ELR (cell line): ENCODE measurements around the gene ZNF688.
A peak's percentile ranks its signal among the peaks of the same experiment; 100 is the strongest.
"Not testable (repeated sequence)": the region's sequence is repeated elsewhere in the genome, so short reads cannot be mapped to it uniquely, and the experiment has no call there.

Experiments
- DNase-seq: peaks from one replicate; pipeline ENCODE4 v3.0.0-alpha.2; 2015; ENCODE audit warnings: low read depth

Gene ZNF688

DNA sequence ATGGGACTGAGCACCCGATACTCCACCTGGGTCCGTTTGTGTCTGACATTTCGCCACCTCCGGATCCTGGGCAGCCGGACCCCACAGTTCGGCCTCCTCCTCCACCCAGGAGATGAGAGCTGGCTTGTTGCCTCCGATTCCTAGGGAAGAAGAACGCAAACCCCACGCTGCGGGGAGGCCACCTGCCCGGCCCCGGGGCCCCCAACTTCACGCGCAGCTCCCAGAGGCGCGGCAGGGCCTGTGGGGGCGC is 13.9 kb downstream of the ZNF688 start:
- DNase-seq: peak; percentile 26

DNA sequence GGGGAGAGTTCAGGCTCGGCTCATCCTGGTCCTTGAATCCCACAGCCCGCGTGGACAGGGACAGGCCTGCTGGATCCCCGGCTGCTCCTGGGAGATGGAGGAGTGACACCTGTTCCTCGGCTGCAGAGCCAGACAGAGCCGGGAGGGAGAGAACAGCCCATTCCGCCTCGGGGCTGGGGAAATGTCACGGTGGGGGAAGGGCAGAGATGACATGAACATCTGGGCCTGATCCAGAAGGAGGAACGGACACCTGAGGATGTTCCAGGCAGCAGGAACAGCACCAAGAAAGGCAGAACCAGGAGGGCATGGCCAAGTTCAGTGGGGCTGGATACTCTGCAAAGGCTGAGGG is 15.4 kb downstream of the ZNF688 start:
- DNase-seq: no peak

DNA sequence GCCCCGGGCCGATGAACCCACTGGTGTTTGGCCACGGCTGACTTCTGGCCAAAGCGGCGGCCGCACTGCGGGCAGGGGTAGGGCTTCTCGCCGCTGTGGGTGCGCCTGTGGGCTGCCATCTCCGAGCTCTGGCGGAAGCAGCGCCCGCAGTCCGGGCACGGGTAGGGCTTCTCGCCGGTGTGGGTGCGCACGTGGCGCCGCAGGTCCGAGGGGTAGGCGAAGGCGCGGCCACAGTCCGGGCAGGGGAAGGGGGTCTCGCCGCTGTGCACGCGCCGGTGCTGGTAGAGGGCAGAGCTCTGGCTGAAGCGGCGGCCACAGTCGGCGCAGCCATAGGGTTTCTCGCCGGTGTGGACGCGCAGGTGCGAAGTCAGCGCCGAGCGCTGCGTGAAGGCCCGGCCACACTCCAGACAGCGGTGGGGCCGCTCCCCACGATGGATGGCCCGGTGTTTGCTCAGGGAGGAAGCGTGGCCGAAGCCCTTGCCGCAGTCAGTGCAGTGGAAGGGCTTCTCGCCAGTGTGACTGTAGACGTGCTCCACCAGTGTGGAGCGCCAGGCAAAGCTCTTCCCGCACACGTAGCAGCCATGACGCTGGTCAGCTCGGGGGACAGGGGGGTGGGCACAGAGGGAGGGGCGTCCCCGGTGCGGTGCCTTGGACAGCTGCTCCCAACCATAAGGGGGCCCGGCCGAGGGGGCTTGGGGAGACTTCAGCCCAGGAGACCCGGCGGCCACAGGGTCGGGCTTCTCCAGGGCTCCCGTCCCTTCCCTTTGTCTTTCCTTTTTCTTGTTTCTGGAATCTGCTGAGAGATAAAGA is 16.0 kb downstream of the ZNF688 start:
- DNase-seq: no peak

DNA sequence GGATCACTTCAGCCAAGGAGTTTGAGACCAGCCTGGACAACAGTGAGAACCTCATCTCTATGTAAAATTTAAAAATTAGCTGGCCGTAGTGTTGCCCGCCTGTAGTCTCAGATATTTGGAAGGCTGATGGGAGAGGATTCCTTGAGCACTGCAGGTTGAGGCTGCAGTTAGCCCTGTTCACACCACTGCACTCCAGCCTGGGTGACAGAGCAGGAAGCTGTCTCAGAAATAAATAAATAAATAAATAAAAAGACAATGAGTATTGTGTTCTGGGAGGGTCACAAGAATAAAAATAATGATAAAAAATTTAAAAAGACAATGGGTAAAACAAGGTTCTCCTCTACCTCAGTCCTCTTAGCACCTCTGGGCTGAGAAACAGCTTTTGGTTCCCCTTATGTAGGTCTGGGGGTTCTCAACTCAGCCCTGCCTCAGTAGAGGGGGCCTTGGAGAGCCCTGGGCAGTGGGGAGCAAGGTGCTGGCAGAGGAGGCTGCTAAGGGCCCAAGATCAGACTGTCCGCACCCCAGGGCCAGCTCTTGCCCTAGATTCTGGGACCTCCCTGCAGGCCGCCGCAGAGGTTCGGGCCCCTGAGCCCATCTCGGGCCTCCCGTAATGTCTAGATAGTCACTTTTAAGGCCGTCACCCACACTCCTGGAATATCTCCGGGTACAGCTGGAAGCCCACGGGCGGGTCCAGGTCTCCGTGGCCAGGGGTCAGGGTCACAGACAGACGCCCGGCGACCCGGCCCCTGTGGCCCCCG is 16.8 kb downstream of the ZNF688 start:
- DNase-seq: no peak

DNA sequence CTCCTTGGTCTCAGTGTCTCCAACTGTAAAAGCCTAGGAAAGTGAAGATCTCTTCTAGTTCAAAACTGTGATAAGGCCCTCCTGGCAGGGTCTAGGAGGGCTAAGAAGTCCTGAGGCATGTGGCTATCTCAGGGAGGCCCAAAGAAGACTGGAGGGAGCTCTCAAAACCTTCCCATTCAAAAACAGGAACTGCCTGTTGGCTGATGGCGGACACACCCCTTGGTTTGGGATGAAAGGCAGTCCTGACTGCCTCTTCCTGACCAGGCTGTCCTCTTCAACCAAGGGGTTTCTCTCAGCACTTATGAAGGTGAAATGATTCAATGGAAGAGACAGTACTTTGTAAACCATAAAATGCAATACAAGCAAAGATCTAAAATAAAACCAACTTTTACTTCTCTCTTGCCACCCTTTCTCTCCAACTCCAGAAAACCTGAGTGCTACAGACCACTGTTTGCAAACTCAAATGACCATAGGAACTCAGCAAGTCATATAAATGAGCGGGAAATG is 18.1 kb downstream of the ZNF688 start:
- DNase-seq: no peak

DNA sequence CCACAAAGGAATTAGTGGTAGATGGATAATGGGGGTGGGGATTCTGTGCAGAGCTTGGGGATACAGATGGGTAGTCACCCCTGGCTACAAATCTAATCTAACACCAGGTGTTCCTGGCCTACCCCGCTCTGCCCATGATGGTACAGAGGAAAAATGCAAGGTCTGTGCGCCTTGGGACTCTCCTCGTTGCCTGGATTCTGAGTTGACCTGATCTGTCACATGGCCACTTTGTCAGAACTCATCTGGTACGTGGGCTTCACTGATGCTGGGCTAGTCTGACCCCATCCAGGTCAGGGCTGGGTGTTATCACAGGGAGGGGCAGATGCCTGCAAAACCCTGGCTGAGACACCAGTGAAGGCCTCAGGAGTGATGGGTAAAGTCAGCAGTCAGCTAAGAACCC is 18.6 kb downstream of the ZNF688 start:
- no peak for DNase-seq

DNA sequence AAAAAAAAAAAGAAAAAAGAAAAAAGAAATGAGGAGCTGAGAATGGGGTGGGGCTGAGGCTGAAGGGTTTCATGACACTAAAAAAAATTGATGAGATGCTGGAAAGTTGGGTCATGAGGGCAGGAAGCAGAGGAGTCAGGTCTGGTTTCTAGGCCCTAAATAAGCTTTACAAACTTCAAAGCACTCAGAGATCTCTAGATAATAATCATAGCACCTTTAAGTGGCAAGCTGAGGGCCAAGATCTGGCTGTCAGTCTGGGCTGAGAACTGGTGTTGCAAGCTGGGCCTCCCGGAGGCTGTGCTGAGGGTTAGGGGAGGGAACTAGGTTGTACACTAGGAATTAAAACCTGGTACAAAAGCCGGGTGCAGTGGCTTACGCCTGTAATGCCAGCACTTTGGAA is 19.7 kb downstream of the ZNF688 start:
- DNase-seq: no peak

DNA sequence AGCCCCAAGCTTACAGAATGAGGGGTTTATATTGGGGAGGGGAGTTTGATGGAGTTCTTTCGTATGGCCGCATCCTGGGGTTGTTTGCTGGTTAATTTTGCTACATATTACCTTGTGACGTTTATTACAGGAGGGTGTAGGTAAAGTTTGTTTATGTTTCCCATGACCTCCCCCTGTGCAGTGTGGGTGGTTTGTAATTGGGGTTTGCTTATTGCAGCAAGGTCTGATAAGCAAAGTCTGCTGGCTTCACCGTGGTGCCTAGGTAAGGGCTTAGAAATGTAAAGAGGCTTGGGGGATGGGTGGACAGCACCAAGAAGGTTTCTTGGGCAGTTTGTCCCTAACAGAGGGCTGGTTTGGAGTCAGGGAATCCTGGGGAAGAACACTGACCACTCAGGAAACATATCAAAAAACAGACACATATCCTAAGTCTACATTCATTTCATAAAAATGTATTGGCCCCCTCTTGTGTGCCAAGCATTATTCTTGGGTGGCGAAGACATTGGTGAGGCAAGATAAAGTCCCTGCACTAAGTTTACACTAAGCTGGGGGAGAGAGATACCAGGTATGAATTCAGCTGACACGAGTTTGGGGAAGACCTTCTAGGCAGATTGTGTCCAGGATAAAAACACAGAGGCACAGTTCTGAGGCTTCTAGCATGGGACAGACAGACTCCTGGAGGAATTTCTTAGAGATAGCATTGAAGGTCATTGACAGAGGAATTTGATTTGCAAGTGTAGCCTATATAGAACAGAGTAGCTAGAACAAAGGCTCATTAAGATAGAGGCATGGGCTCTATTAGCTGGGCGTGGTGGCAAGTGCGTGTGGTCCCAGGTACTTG is 22.9 kb downstream of the ZNF688 start:
- DNase-seq: no peak

DNA sequence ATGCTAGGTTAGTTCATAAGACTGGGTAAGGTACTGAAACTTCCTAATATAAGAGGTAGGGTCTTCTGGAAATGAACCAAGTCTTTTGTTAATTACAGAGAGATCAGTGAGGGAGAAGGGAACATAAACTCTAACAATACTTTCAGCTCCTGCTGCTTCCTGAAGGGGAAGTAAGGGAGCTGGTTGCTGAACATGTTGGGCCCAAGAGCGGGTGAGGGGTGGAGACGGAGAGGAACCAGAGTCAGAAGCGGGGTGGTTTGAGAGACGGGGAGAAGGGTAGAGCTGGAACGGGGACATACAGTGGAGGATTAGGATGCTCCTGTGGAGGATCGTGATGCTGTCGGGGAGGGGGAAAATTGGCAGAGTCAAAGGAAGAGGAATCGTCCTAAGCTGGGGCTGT is 25.4 kb downstream of the ZNF688 start:
- no peak for DNase-seq

DNA sequence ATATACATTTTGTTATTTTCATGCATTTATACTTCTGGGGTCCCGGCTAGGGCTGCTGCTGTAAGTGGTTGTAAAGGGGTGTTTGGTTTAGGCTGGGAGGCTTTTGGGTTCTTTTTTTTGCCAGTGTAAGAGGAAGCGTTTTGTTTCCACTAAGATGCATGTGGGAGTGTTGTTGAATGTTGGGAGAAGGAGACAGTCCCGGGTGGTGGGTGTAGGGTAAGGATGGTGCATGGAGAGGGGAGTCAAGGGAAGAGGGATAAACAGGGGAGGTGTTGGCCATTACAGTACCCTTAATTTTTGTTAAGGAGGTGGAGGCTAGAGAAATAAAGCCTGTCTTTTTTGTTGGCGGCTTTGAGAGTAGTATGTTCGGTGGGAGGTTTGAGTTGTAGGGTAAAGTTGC is 28.4 kb downstream of the ZNF688 start:
- DNase-seq: no peak

DNA sequence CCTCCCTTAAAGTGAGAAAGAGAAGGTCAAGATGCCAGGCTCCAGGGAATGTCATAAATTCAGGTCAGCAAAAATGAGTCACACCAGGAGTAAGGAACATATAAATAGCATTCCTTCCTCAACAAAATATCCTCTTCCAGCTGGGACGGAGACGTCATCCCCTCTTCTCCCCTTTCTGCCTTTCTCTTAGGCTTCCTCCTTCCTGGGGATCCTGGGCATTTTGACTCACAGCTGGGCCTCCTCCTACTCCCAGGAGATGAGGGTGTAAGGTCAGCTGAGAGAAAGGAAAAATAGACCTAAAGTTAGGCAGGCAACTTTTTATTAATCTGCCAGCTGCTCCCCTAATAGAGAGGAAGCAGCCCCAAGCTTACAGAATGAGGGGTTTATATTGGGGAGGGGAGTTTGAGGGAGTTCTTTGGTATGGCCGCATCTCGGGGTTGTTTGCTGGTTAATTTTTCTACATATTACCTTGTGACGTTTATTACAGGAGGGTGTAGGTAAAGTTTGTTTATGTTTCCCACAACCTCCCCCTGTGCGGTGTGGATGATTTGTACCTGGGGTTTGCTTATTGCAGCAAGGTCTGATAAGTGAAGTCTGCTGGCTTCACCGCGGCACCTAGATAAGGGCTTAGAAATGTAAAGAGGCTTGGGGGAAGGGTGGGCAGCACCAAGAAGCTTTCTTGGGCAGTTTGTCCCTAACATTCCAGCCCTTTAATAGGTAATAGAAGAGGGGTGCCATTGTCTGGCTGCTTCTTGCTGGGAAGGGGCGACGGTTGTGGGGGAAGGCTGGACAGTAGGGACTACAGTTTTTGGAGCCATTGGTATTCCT is 29.8 kb downstream of the ZNF688 start:
- DNase-seq: peak; percentile 52

DNA sequence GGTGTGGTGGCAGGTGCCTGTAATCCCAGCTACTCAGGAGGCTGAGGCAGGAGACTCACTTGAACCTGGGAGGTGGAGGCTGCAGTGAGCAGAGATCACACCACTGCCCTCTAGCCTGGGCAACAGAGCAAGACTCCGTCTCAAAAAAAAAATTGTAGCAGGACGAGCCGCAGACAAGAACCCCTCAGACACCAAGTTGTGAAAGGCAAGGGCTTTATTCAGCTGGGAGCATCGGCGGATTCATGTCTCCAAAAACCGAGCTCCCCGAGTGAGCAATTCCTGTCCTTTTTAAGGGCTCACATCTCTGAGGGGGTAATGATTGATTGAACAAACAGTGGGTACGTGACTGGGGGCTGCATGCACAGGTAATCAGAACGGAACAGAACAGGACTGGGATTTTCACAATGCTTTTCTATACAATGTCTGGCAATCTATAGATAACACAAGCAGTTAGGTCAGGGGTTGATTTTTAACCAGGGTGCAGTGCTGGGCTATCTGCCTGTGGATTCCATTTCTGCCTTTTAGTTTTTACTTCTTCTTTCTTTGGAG is 30.5 kb downstream of the ZNF688 start:
- DNase-seq: not testable (repeated sequence)

DNA sequence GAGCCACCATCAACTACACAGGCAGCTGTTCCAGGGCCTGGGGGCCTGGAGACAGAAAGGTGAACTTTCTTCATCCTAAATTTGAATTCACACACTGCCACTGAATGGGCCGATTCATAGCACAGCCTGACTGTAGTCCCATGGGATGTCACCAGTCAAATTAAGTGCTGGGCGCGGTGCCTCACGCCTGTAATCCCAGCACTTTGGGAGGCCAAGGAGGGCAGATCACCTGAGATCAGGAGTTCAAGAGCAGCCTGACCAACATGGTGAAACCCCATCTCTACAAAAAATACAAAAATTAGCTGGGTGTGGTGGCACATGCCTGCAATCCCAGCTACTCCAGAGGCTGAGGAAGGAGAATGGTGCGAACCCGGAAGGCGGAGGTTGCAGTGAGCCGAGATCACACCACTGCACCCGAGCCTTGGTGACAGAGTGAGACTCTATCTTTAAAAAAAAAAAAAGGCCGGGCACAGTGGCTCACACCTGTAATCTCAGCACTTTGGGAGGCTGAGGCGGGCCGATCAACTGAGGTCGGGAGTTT is 31.5 kb downstream of the ZNF688 start:
- DNase-seq: not testable (repeated sequence)

DNA sequence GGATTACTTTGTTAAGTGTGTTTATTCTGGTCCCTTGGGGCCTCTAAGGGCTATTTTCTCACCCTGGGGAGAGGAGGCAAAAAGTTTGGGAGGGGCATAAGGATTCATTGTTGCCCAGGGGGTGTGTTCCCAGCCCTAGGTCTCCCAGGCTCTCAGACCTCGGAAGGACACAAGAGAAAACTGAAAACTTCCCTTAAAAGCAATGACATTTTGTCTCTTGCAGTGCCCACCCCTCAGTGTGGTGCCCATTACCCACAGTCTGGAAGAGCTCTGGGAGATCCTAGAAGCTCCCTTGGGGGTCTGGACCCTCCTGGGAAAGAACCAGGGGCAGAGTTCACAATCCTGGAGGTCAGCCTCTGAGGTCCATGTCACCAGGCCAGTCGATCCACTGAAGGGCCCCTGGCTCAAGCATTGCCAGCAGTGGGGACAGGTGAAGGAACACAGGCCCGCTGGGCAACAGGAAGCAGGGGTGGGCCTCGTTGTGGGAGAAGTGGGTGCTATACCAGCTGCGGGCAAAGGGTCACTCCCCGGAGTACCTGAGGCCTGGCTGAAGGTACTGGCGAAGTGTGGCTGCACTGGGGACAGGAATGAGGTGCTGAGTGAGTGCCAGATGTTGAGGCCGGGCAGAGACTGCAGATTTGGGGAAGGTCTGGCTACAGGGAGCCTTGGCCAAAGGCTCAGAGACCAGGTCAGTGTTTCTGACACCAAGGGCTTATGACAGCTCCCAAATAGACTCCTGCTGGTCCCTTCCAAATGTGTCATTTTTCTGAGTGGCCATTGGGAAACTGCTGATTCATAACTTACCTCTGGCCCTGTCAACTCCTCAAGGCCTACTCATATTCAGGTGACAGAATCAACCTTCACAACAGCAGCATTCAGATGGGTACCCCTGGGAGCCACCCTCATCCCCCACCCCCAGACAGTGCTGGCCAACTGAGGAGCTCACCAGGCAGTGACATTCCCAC is 32.2 kb downstream of the ZNF688 start:
- DNase-seq: no peak

DNA sequence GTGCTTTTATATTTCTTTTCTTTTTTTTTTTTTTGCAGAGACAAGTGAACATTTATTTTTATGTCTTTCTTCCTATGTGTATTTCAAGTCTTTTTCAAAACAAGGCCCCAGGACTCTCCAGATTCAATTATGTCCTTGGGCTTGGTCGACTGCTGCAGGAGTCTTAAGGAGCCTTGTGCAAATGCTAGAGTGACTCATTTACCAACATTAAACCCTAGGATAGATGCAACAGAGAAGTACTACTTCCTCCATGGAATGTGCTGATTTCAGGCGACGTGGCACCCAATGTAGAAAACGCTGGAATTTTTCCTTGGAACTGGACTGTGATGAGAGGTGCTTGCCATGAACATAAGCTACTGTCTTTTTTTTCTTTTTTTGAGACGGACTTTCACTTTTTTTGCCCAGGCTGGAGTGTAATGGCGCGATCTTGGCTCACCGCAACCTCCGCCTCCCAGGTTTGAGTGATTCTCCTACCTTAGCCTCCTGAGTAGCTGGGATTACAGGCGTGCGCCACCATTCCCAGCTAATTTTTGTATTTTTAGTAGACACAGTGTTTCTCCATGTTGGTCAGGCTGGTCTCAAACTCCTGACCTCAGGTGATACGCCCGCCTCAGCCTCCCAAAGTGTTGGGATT is 35.0 kb downstream of the ZNF688 start:
- not testable (repeated sequence) for DNase-seq

DNA sequence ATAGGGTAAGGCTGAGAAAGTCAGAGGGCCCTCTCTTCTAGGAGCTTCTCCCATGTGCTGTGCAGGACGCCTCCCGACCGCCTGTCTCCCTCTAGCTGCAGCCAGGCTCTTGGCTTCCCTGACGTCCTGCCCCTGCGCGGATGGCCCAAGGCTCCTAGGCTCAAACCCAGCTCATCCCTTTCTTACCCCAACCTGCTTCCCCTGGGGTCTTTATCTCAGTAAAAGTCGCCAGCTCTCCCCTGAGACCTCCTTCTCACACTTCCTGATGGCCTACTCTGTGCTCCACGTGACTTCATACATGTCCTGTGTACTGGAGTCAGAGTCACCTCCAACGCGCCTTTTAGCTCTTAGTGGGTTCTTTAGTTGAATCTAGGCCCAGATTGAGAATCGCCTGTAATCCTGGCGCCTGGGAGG is 35.7 kb downstream of the ZNF688 start:
- DNase-seq: peak; percentile 72

DNA sequence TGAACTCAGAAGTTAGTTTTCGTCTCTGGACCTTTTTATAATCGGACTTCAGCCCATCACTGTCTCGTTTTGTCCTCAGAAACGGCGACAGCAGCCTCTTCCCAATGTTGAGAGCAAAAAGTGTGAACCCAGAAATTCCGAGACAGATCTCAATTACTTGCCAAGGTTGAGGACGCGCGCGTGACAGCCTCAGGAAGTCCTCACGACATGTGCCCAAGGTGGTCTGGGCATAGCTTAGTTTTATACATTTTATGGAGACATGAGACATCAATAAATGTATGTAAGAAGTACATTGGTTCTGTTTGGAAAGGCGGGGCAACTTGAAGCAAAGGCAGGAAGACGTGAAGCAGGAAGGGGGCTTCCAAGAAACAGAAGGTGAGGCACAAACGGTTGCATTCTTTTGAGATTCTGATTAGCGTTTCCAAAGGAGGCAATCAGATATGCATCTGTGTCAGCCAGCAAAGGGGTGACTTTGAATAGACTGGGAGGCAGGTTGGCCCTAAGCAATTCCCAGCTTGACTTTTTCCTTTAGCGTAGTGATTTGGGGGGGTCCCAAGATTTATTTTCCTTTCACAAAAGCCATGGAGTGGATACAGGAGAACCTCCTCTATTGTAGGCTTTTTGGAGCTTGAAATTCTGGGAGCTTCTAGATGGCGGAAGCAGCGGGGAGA is 36.3 kb downstream of the ZNF688 start:
- DNase-seq: peak; percentile 45

DNA sequence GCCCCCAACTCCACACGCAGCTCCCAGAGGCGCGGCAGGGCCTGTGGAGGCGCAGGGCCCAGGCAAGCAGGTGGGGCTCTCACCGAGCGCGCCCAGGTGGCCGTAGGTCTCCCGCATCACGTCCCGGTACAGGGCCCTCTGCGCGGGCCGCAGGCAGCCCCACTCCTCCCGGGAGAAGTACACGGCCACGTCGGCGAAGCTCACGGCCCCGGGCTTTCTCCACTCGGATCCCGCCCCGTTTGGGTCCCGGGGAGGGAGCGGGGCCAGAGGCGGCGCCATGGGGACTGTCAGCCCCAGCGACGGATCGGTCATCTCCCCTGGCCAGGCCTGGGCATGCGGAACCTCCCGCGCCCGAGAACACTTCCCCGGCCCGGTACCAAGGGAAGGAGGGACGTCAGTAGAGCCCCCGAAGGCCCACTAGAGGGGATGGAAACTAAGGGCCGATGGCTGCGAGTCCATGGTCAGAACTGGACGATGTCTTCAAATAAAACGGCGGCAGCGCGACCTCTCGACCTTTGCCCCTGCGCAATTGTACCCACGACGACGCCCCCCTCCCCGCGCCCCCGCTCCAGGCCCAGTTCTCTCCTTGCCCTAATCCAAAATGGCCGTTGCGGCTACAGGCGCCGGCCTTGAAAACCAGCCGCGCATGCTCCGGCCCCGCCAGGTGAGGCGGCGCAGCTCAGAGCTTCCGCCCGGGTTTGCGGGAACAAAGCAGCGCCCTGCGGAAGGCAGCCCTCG is 37.0 kb downstream of the ZNF688 start, which contains the start of gene ZNF747:
ZNF747 (minus strand) TSS at position 491 of the 738 bp plus-strand sequence; CDS start at position 312, 179 bp downstream.
- DNase-seq: peak; percentile 86
